ENCODE results near the gene PDSS2.

Gene PDSS2

DNA sequence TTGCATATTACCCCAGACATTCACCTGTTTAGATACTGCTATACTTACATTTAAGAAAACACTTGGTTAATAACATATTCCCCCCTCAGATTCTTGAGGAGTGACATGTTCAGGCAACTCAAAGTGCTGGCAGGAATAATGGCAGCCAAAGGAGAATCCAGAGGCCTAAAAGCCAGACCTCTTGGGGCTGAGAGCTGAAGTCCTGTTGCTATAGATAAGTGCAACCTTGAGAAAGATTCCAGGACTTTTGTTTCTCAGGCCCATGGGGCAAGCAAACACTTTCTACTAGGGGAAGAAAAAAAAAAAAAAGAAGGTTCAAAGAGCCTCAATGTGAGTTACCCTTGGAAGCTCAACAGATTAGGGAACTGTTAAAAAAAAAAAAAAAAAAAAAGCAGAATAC, 211.2 kb downstream of the PDSS2 start:
- DNase-seq, result no peak

DNA sequence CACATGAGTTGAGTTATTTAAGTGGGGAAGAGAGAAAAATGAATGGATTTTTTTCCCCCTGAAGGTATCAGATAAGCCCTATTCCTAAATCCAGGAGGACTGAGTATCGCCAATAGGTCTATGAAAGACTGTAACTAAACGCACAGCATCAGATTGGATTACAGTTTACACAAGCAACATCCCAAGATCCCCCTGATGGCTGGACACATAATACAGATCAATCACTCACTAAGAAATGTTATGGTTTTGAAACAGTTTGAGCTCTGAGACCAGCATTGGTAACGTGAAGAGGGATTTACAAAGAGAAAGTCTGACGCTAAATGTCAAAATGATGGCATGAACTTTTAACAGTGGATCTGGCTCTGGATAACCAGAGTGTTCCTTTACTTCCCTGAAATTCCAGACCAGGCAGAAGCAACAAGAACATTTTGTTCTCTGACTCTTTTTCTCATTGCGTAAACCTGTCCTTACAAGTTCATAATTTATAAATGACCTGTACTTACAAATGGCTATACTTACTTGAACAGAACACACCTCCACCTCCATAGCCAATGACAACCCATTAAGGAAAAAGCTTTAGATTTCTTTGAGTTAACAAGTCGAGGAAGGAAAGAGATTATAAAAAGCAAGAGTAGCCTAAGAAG, 212.3 kb downstream of the PDSS2 start:
- DNase-seq, result no peak

DNA sequence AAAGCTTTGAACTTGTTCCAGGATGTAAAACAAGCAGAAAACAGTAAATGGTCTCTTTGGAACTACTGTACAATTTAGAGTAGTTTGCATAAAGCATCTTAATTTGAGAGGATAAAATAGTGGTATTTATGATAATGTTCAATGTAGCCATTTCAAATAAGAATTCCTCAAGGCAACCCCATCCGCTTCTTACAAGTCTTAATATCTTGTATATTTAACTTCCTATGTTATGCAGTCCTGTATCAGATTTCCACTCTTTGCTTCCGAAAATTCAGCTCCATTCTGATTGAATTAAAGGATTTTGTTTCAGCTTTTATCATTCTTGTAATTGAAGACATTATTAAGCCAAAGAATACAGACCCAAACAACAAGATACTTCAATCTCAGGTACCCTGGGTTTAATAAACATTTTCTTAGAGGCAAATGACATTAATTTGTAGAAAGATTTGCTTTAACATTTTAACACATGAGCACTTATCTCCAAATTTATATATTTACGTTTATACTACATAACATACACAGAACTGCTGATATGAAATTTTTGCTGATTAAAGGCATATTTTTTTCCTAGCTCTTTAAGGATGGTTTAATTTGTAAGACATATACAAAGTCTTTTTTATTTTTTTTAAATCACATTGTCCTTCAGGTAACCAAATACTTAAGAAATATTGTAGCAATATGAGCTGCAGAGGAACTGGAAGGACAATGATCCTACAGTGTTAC, 213.0 kb downstream of the PDSS2 start:
- no peak for DNase-seq

DNA sequence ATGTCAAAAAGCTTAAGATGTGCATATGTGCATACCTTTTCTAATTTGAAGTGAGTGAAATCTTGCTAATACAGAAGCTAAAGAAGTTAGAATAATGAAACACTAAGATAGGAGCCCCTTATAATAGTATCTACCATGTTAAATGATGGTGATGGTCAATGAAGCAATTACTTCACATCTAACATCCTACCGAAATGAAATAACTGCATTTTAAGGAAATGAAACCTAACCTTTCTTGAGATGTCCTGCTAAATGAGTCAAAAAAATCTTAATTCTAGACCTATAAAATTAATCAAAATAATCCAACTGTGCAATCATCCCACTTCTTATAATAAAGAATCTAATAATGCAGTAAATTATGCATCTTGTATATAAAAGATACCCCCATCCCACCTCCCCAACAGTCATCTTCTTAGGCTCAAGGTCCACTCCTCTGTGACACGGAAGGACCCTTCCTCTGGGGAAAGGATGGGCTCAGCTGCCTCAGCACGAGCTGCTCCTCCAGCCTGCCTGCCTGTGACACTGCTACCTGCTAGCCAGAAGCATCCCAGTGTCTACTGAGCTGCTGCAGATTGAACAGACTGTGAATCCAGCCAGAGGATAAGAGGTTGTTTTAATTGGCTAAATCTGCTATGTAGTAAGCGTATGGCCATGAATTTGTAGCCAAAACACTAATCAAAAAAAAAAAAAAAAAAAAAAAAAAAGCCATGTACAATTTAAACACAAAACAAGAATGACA, 214.5 kb downstream of the PDSS2 start:
- no peak for DNase-seq

DNA sequence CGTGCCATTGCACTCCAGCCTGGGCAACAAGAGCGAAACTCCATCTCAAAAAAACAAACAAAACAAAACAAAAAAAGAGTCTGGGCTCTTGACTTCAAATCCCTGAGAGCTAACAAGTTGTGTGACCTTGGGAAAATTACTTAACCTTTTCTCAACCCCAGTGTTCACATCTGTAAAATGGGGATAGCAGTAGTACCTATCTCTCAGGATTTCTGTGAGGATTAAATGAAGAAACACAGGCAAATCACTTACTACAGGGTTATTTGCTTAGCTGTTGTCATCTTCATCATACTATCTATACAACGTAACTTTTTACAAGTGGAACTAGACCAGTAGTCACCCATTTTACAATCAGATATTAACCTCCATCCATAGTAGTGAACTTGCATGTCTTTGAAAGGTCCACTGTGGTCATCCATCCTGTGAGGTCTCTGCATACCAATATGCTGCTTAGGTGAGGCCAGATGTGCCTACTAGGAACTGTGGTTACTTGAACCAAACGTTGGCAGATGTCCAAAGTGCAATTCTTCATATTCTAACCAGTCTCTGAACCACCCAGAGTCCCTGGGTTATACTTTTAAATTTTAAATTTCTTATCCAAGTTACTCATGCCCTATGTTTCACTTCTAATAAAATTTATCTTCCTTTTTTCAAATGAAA, 215.2 kb downstream of the PDSS2 start:
- DNase-seq, result no peak

DNA sequence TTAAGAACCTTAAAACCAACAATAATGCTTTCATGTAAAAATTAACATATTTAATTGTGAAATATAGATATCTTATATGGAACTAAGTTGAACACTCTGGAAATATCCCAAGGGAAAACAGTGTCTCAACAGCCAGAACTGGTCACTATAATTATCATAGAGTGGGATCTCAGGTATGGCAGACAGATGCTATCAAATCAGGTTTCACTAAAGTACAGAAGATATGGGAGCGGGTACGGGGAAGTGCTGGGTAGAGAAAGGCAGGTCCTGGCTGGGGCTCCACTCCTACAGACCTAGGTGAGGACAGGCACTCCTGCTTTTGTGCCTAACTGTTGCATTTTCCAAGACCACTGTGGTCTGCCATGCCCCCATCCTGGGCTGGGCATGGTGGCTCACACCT, 215.9 kb downstream of the PDSS2 start:
- DNase-seq, result no peak

DNA sequence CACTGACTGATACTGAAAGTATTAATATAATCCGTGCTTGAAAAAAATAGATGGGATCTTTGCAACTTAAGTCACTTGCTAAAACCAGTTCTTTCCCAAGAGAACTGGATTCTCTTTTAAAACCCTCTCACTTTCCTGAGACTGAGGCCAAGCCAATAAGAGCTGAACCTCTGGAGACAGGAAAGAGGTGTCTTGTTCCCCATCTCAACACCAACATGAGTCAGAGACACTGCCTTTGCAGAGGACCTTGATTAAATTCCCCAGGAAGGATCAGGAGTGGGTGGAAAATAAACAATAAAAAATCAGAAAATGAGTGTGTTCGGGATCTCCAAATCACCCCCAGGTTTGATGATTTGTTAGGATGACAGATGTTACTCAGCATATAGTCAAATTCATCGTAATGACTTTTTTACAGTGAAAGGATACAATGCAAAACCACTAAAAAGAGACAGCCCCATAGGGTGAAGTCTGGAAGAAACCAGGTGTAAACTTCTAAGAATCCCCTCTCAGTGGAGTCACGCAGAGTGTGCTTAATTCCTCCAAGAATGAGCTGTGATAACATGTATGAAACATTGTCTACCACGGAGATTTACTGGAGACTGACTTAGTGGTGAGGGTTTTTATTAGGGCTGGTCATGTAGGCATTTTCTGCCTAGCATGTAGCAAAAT, 221.2 kb downstream of the PDSS2 start:
- no peak for DNase-seq

DNA sequence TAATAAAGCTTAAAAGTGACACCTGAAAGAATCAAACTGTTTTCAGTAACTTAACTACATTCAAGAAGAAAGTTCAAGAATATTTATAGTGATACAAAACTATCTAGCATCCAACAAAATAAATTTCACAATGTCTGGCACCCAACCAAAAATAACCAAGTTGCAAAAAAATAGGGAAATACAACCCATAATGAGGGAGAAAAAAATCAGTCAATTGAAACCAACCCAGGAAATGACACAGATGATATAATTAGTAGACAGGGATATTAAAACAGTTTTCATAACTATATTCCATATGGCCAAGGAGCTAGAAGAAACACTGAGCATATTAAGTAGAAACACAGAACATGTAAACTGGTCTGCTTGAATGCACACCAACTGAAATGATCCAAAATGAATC, 223.9 kb downstream of the PDSS2 start:
- no peak for DNase-seq

DNA sequence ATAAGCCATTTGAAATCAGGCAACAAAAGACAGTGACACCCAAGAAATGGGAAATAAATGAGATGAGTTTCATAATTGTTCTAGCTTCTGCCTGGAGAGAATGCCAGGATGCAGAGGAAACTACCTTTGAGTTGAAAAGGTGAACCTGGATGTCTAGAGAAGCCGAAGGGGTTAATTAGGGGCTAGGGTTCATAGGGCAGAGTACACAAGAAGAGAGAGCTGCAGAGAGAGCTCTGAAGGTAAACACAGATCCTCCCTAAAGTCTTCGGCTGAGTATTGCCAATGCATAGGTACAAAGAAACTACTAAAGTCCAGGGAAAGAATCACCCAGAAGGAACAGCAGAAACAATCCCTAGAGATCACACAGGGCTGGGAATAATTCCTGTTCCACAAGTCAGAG, 224.4 kb downstream of the PDSS2 start:
- no peak for DNase-seq

DNA sequence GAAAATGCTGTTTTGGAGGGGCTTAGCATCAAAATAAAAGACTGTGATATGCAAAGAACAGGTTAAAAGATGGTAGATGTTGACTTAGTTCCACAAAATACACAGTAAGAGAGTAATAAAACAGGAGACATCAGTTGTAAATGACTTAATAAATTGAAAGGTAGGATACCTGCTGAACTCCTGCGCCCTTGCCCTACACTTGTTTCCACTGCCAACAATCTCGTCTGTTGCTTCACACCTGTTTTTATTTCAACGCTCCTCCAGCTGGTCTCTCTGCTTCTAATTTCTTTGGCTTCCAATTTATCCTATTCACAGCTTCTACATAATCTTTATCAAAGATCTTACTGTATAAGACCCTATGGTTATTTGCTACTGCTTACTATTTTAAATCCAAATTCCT, 228.1 kb downstream of the PDSS2 start:
- DNase-seq, result no peak

DNA sequence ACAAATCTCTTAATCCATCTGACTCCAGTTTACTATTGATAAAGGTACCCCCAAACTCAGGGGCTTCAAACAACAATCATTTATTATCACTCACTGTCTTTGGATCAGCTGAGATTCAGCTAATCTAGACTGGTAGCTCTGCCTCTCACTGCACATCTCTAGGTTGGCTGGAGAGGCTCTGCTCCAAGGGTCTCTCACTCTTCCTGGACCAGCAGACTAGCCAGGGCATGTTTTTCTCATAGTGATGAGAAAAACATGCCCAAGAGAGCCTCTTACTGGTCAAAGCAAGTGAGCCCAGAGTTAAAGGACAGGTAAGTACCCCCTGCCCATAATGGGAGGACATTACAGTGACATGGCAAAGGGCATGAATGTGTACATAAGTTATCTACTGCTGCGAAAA, 228.9 kb downstream of the PDSS2 start:
- no peak for DNase-seq

DNA sequence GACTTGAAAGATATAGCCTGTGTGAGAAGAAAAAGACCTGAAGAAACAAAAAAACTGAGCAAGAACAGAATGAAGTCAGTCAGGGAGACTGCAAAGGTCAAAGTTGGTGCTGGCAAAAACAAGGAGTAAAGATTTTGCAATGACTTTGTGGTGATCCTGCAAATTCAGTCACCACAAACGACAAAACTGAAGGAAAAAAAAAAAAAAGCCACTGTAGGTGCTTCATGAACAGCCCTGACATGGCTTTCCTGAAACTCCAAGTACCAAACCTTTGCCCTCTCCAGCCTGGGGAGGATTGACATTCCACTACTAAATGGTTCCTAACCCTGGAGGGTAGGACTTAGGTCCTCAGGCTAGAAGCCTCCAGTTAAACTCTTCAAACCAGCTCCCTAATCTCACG, 229.3 kb downstream of the PDSS2 start:
- no peak for DNase-seq

DNA sequence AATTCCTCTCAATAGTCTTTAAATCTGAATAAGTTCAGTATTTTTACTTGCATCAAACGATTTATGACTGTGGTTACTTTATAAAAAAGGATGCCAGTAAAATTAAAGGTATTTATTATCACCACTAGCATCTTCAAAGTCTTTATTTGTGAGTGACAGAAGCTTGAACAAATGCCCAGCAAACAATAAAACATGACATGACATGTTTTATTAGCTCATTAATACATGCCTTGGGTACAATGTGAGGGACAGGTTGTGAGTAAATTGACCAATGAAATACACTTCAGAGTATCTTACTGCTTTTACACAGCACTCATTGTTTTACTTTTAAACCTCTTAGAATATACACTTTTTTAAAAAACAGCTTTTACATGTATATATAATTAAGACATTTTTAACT, 230.6 kb downstream of the PDSS2 start:
- no peak for DNase-seq

DNA sequence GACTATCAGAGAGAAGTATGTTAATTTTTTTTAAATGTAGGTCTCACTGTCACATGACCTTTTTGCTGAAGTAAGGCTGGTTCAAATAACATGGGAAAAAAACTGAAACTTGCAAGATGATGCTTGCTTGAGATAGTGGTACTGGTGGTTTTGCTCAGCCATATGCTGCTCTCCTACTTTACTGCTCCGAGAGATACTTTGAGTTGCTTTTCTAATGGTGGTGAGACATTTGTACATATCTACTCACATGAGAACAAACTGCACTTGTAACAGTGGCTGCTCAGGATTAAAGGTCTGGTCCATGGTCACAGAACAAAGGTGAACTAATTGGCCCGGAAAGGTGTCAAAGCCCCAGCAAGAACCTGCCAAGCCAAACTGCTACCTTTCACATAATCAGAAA, 237.8 kb downstream of the PDSS2 start:
- no peak for DNase-seq

DNA sequence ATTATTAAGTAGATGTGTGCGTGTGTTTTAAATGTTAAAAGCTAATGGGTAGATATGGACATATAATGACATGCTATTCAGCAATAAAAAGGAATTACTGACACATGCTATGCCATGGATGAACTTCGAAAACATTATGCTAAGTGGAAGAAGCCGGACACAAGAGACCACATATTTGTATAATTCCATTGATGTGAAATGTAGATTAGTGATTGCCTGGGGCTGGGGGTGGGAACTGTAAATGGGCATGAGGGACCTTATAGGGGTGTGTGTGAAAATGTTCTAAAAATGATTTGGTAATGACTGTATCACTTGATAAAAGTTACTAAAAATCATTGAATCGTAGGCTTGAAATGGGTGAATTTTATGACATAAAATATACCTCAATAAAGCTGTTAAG, 239.5 kb downstream of the PDSS2 start:
- DNase-seq, result no peak

DNA sequence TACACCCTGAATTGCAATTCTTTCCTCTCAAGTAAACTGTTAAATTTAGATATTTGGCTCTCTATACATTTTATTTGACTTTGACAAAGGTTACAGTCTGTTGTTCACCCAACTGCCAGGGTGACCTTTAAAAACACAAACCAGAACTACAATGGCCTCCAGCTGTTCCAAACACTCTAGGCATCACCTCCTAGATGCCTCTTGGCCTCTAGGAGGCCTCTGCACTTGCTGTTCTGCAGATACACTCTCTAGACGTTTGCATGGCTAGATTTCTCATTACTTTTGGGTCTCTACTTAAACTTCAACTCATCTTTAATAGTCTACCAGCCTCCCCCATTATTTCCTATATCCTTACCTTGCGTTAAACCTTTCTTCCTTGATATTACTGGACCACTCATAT, 241.2 kb downstream of the PDSS2 start:
- DNase-seq, result no peak

DNA sequence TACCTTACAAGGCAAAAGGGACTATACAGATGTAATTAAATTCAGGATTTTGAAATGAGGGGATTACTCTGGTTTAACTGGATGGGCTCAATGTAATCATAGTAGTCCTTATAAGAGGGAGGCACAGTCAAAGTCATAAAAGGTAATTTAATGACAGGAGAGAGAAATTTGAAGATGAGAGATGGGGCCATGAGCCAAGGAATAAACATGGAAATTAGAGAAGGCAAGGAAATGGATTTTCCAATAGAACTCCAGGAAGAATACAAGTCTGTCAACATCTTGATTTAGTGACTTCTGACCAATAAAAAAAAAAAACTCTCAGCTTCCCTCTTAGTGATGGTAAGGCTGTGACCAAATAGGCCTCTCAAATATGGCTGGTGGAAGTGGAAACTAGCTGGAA, 242.1 kb downstream of the PDSS2 start:
- DNase-seq, result no peak

DNA sequence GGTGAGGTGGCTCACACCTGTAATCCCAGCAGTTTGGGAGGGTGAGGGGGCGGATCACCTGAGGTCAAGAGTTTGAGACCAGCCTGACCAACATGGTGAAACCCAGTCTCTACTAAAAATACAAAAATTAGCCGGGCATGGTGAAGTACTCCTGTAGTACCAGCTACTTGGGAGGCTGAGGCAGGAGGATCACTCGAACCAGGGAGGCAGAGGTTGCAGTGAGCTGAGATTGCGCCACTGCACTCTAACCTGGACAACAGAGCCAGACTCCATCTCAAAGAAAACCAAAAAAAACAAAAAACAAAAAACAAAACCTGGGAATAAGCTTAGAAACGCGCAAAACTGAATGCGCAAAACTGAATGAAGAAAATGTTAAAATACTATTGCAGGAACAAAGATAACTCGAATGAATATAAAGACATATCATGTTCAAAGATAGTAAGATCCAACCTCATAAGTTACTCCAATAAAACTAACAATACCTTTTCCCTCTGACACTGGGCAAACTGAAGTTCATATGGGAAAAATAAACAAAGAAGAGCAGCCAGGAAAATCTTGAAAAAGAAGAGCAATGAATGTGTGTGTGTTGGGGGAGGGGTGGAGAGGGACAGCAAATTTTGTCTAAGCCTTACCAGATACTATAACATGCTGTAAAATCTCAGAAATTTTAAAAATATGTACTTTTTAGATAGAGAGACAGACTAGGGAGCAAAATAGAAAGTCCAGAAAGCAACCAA, 243.0 kb downstream of the PDSS2 start:
- no peak for DNase-seq

DNA sequence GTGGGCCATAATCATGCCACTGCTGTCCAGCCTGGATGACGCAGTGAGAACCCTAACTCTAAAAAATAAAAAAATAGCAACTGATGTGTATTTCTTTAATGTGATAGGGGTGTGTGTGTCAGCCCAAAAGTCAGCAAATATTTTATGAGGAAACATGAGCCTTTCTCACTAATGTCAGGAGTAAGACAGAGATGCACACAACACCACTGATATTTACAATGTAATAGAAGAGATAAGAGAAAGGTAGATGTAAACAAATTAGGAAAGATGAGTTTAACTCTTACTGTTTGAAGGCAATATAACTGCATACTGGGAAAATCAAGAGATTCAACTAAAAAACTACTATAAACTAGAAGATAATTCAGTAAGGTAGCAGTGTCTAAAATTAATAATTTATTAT, 244.0 kb downstream of the PDSS2 start:
- no peak for DNase-seq

DNA sequence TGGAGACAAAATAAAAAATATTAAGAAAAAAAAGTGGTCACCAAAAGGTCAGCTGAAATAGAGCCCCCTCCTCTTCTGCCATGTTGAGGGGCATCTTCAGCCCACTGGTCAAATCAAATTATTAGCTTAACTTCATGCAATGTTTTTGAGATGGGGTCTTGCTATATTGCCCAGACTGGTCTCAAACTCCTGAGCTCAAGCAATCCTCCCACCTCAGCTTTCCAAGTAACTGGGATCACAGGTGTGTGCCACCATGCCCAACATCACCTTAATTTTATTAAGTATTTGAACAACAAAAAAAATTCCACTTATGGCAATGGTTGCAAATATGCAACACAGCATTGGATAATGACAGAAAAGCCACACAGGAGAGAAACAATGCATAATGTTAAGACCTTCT, 244.7 kb downstream of the PDSS2 start:
- DNase-seq, result no peak

DNA sequence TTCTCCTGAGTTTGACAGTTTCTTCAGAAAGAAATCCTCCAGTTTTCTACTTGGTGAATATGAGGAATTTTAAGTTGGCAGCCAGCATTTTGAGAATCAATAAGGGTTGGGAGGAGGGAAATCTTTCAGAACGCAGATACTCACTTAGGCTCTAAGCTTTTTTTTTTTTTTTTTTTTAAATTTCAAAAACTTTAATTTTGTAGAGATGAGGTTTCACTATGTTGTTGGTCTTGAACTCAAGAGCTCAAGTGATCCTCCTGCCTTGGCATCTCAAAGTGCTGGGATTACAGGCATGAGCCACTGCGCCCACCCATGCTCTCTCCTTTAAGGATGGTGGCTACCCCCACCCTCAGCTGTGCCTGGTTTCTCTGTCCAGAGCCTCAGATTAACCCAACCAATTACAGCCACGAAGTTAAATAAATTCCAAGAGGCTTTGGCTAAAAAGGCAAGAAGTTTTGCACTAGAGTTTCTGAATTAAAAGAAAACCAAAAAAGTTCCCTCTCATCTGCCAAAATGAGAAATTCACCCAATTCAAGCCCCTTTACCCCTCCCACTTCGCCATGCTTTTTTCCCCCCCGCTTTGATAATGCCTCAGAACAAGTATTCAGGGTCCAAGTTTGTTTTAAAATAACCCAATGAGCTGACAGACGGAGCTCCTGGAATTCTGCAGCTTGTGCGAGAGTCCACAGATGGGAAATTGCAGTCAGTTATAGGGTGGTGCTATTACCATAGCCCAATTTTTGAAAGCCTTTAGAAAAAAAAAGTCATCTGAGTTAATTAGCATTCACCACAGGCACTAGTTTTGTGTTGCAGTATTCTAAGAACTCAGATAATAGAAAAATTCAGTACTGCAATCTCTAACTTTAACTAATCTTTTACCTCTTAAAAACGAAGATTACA, 249.7 kb downstream of the PDSS2 start:
- no peak for DNase-seq
